GM12878 (cell line): ENCODE measurements around the gene CLPTM1. TPM values are rescaled to one million over a fixed set of nuclear protein-coding genes. Genes with fewer than 3 reads are reported as not detected.

Source experiments
- ATAC-seq: fragments of 200-7000 bp; cut with Tn5 transposase; 3 replicates; pipeline ENCODE4 v1.9.1; 2020; ENCODE audit warnings: mild to moderate bottlenecking, moderate library complexity
- BruUV-seq: library from RNA; stranded (reverse); fragments of 400-500 nt; replicated peaks from 2 replicates; lab custom pipeline; 2021; lab: Mats Ljungman, UMichigan
- CTCF ChIA-PET: fragments of 300-600 bp; sonication (Branson Sonifier 250); formaldehyde crosslinking; extraction: SDS; loops from one replicate; lab custom pipeline; 2021; ENCODE audit warnings: inconsistent platforms; lab: Yijun Ruan, JAX
- POLR2A ChIA-PET: fragments of 350-600 bp; formaldehyde crosslinking; extraction: SDS; loops from one replicate; lab custom pipeline; 2021; ENCODE audit warnings: inconsistent platforms; lab: Charles Lee
- RAD21 ChIA-PET: fragments of 300-600 bp; sonication (Branson Sonifier 250); formaldehyde crosslinking; loops from one replicate; lab custom pipeline; 2023; ENCODE audit warnings: antibody characterized with exemption; ENCODE audit not compliant: unreplicated experiment; lab: Charles Lee
- SMC1A ChIA-PET: fragments of 300-600 bp; sonication (Branson Sonifier 250); formaldehyde crosslinking; loops from one replicate; lab custom pipeline; 2023; ENCODE audit not compliant: unreplicated experiment, uncharacterized antibody; lab: Charles Lee
- DNase-seq: peaks from one replicate; pipeline ENCODE4 v3.0.0-alpha.2; 2011; ENCODE audit warnings: low read depth, low spot score
- FAIRE-seq: peaks from 3 replicates; lab custom pipeline; 2011; peaks lifted over from hg19 to GRCh38; lab: Jason Lieb, UNC
- H2AFZ ChIP-seq: 2 replicates; pipeline ENCODE4 v1.6.0; 2011; ENCODE audit warnings: low read depth, low read length, control low read depth; ENCODE audit not compliant: control insufficient read depth
- H3K27ac ChIP-seq: 2 replicates; pipeline ENCODE4 v1.5.1; 2011; ENCODE audit warnings: control low read depth; ENCODE audit not compliant: control insufficient read depth, insufficient read depth
- H3K27me3 ChIP-seq, 2 experiments: replicated peaks in 1 of 2; 2 replicates each; pipeline versions ENCODE4 v1.6.0 to v1.6.1; 2011; ENCODE audit warnings: low read length in 1 of 2; ENCODE audit not compliant: control insufficient read depth in 2 of 2, insufficient read depth in 2 of 2
- H3K36me3 ChIP-seq, 2 experiments: 2 replicates each; pipeline ENCODE4 v1.5.1; 2011; ENCODE audit warnings: low read length in 1 of 2; ENCODE audit not compliant: control insufficient read depth in 2 of 2, insufficient read depth in 2 of 2
- H3K4me1 ChIP-seq: 2 replicates; pipeline ENCODE4 v1.6.1; 2011; ENCODE audit warnings: mild to moderate bottlenecking, low read length, moderate library complexity, mixed read lengths; ENCODE audit not compliant: control insufficient read depth, insufficient read depth
- H3K4me2 ChIP-seq: 2 replicates; pipeline ENCODE4 v1.6.0; 2011; ENCODE audit warnings: control low read depth; ENCODE audit not compliant: control insufficient read depth, insufficient read depth
- H3K4me3 ChIP-seq: fragments of 200-600 bp; sonication (generic); 2 replicates; pipeline ENCODE4 v1.5.1; 2016
- H3K79me2 ChIP-seq: 2 replicates; pipeline ENCODE4 v1.6.0; 2011; ENCODE audit warnings: low read length; ENCODE audit not compliant: control insufficient read depth, insufficient read depth
- H3K9ac ChIP-seq: 2 replicates; pipeline ENCODE4 v1.8.0; 2011; ENCODE audit warnings: low read length, control low read depth, mixed read lengths; ENCODE audit not compliant: control insufficient read depth, insufficient read depth
- H3K9me3 ChIP-seq: replicated peaks from 3 replicates; pipeline ENCODE4 v1.5.1; 2011; ENCODE audit warnings: mild to moderate bottlenecking, low read length; ENCODE audit not compliant: control insufficient read depth, insufficient read depth
- H4K20me1 ChIP-seq: 2 replicates; pipeline ENCODE4 v1.6.0; 2011; ENCODE audit not compliant: control insufficient read depth, insufficient read depth
- CHD2 ChIP-seq: IDR thresholded peaks from 2 replicates; pipeline ENCODE4 v1.6.1; 2011; ENCODE audit warnings: low read depth, low read length, improper control_type of control experiment, borderline replicate concordance
- POLR2A ChIP-seq: IDR thresholded peaks from 2 replicates; pipeline ENCODE4 v1.6.1; 2011; ENCODE audit warnings: low read depth, mild to moderate bottlenecking, low read length
- POLR2AphosphoS2 ChIP-seq: IDR thresholded peaks from 2 replicates; pipeline ENCODE4 v1.6.1; 2011; ENCODE audit warnings: low read depth, mild to moderate bottlenecking, low read length, improper control_type of control experiment, moderate library complexity
- SP1 ChIP-seq: IDR thresholded peaks from one replicate; pipeline ENCODE4 v1.6.1; 2011; ENCODE audit warnings: low read depth, low read length
- SUPT20H ChIP-seq: IDR thresholded peaks from 2 replicates; pipeline ENCODE4 v1.6.1; 2011; ENCODE audit warnings: low read depth, mild to moderate bottlenecking, low read length, moderate library complexity, borderline replicate concordance; ENCODE audit not compliant: control insufficient read depth
- SUZ12 ChIP-seq: fragments of 200-600 bp; sonication (generic); IDR thresholded peaks from one replicate; pipeline ENCODE4 v1.6.1; 2018; ENCODE audit warnings: antibody characterized with exemption, mild to moderate bottlenecking; ENCODE audit not compliant: unreplicated experiment
- WGBS: methylation state at CpG from one replicate; pipeline ENCODE4 v1.1.6; 2016; ENCODE audit warnings: low lambda C conversion rate; ENCODE audit not compliant: insufficient replicate concordance, insufficient coverage; ENCODE audit errors: missing lambda C conversion rate; 5-methylcytosine and 5-hydroxymethylcytosine counted together
- in situ Hi-C: fragments of 300-500 bp; cut with MboI; formaldehyde crosslinking; loops from 9 replicates; pipeline ENCODE4 v1.14.3; 2018; ENCODE audit warnings: mixed read lengths
- intact Hi-C: fragments of 100-400 bp; cut with micrococcal nuclease; formaldehyde crosslinking; loops from one replicate; pipeline ENCODE4 v1.14.2; 2022; ENCODE audit not compliant: unreplicated experiment
- polyA plus RNA-seq, 11 experiments: library from polyadenylated mRNA; depleted of rRNA in 4 of 11; unstranded in 6 of 11; stranded (reverse) in 5 of 11; fragments of >200 nt; fragmentation: Nextera tagmentation in 4 of 11; fragmentation: Illumina TruSeq in 1 of 11; extraction: Ambion mirVana in 4 of 11; extraction: Trizol in 1 of 11; gene quantifications; 1 replicate in 1 of 11; 2 replicates in 10 of 11; pipeline versions ENCODE4 v1.2.1 to v1.2.3, GENCODE V29; 2011 to 2016; ENCODE audit warnings: inconsistent platforms in 2 of 11, missing spikeins in 2 of 11, low read depth in 1 of 11
- total RNA-seq, 4 experiments: library from RNA; depleted of rRNA in 3 of 4; stranded (reverse); fragments of >200 nt in 3 of 4; fragmentation: Illumina TruSeq in 1 of 4; extraction: Trizol in 1 of 4; gene quantifications; 2 replicates each; pipeline versions ENCODE4 v1.2.1 to v1.2.3, GENCODE V29; 2013 to 2021

CLPTM1 gene
- total and polyA plus RNA-seq, 10 of the 15 experiments (the other 5 are each of a cell fraction or from before 2014, with no cell fraction given), result 0.42 to 72.6 (median 35.2) TPM

- intact Hi-C loops, result no loop called here
- DNase-seq (no peak), FAIRE-seq (no peak), ATAC-seq (no peak)
- POLR2A ChIA-PET, result interaction anchor here (0.7 kb wide), 1 partner anchor 37 kb away, joined by 3 read pairs; no protein-coding TSS in a partner anchor
- BruUV-seq, result no TSS peak
- RAD21 ChIA-PET, result no interaction called here
- 99% methylated on average over 6 of the region's 6 CpGs for WGBS
- CTCF ChIA-PET, result no interaction called here
- H4K20me1 ChIP-seq, result no peaks in the 10 kb centered on the region
- no peak overlapping the region for H2AFZ ChIP-seq
- TF ChIP-seq SP1 (no peak), SUPT20H (no peak), CHD2 (no peak), SUZ12 (no peak)
- H3K9ac ChIP-seq, result no peak overlapping the region
- SMC1A ChIA-PET, result no interaction called here
- no peaks in the 10 kb centered on the region for H3K79me2 ChIP-seq
- H3K9me3 ChIP-seq, result no peaks in the 10 kb centered on the region
- in situ Hi-C loops, result no loop called here
- peaks cover 0 to 16% of the 10 kb centered on the region in 2 experiments; a peak in 3 of 4 replicates for H3K36me3 ChIP-seq
- H3K27me3 ChIP-seq, result no peaks in the 10 kb centered on the region
- peaks cover 12% of the 10 kb centered on the region for H3K4me1 ChIP-seq
- H3K27ac ChIP-seq, result no peak overlapping the region
- no peak overlapping the region for H3K4me2 ChIP-seq
- H3K4me3 ChIP-seq, result no peak overlapping the region
Observed at GRCh38 chr19:44993526-44993925, 38.3 kb downstream of the CLPTM1 start.

GRCh38 chr19:44993926-44994537, 38.9 kb downstream of the CLPTM1 start:
- H3K4me2 ChIP-seq, result no peak overlapping the region

More at GRCh38 chr19:44993926-44994537, 38.9 kb downstream of the CLPTM1 start:
- in situ Hi-C loops, result no loop called here
- Histone ChIP-seq H3K9ac (no peak overlapping the region), H3K36me3 (peaks cover 0 to 15% of the 10 kb centered on the region in 2 experiments; a peak in 3 of 4 replicates), H3K4me1 (peaks cover 12% of the 10 kb centered on the region), H2AFZ (no peak overlapping the region), H4K20me1 (no peaks in the 10 kb centered on the region), H3K4me3 (no peak overlapping the region), H3K27ac (no peak overlapping the region), H3K27me3 (no peaks in the 10 kb centered on the region), H3K79me2 (no peaks in the 10 kb centered on the region), H3K9me3 (no peaks in the 10 kb centered on the region)
- WGBS, result 94% methylated on average over 12 of the region's 12 CpGs
- FAIRE-seq, result no peak
- BruUV-seq, result no TSS peak
- ATAC-seq, result no peak
- intact Hi-C loops, result no loop called here
- CTCF ChIA-PET, result no interaction called here
- POLR2A ChIA-PET, result interaction anchor here (0.7 kb wide), 1 partner anchor 38 kb away, joined by 3 read pairs; no protein-coding TSS in a partner anchor
- RAD21 ChIA-PET, result no interaction called here
- TF ChIP-seq POLR2A, result peak; percentile 44
- no peak for TF ChIP-seq POLR2AphosphoS2
- SMC1A ChIA-PET, result no interaction called here
- DNase-seq, result no peak
